Activated B cell treated with CpG ODN at 0.5 μM for 24 hours (primary cell): Measurements from ENCODE around the gene SLC24A4. TPM values are rescaled to one million over a fixed set of nuclear protein-coding genes. Genes with fewer than 3 reads are reported as not detected.

Source experiments
- ATAC-seq: fragments of 200-7000 bp; cut with Tn5 transposase; one replicate; pipeline ENCODE4 v1.10.0; 2021; ENCODE audit warnings: low read depth, mild to moderate bottlenecking, moderate library complexity
- CTCF ChIA-PET: fragments of 350-600 bp; sonication (Branson Sonifier 250); formaldehyde crosslinking; loops from one replicate; lab custom pipeline; 2021; ENCODE audit warnings: antibody characterized with exemption; lab: Charles Lee
- POLR2A ChIA-PET: fragments of 350-600 bp; sonication (Branson Sonifier 250); formaldehyde crosslinking; loops from one replicate; lab custom pipeline; 2021; ENCODE audit warnings: antibody characterized with exemption; lab: Charles Lee
- DNase-seq: peaks from one replicate; pipeline ENCODE4 v3.0.0; 2022
- H3K27ac Mint-ChIP-seq: one replicate; pipeline ENCODE4 v1.8.0; 2020; ENCODE audit warnings: mixed read lengths
- H3K27me3 Mint-ChIP-seq: one replicate; pipeline ENCODE4 v1.8.0; 2021; ENCODE audit warnings: mixed read lengths
- H3K36me3 Mint-ChIP-seq: one replicate; pipeline ENCODE4 v1.8.0; 2021; ENCODE audit warnings: low read depth, mixed read lengths
- H3K4me1 Mint-ChIP-seq: one replicate; pipeline ENCODE4 v1.8.0; 2021; ENCODE audit warnings: mixed read lengths
- H3K4me3 Mint-ChIP-seq: one replicate; pipeline ENCODE4 v1.8.0; 2020; ENCODE audit warnings: mild to moderate bottlenecking, mixed read lengths
- H3K9me3 Mint-ChIP-seq: one replicate; pipeline ENCODE4 v1.8.0; 2020; ENCODE audit warnings: mixed read lengths
- CTCF ChIP-seq: fragments of 200-600 bp; IDR thresholded peaks from one replicate; pipeline ENCODE4 v1.8.0; 2022; ENCODE audit warnings: antibody characterized with exemption, mild to moderate bottlenecking
- intact Hi-C: fragments of 100-400 bp; cut with micrococcal nuclease; formaldehyde crosslinking; loops from one replicate; pipeline ENCODE4 v1.15.1; 2024
- total RNA-seq: library from RNA; stranded (reverse); gene quantifications from 2 replicates; pipeline ENCODE4 v1.2.3, GENCODE V29; 2022

Gene SLC24A4
- total RNA-seq, 1 donor from 2014 or later, result 0.09 TPM

DNA sequence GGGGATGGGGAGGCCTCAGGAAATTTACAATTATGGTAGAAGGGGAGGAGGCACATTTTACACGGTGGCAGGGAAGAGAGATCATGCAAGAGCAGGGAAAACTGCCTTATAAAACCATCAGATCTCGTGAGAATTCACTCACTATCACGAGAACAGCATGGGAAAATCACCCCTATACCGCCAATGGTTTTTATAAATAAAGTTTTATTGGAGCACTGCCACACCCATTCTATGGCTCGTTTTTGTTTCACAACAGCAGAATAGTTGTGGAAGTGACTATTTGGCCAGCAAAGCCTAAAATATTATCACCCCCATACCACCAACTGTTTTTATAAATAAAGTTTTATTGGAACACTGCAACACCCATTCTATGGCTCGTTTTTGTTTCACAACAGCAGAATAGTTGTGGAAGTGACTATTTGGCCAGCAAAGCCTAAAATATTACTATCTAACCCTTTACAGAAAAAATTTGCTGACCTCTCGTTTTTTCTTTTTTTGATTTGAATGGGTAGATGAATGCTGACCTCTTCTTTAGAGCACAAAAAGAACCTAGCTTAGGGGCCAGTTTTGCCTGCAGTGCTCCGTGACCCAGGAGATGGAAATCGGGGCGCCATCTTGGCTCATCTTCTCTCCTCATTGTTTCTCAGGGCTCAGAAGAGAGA is 113.3 kb downstream of the SLC24A4 start:
- Mint-ChIP-seq H3K4me1 (peaks cover 25% of the 10 kb centered on the region), H3K36me3 (no peaks in the 10 kb centered on the region), H3K4me3 (no peak overlapping the region), H3K9me3 (peaks cover 5% of the 10 kb centered on the region), H3K27me3 (peaks cover 2% of the 10 kb centered on the region), H3K27ac (no peak overlapping the region)
- ChIA-PET CTCF (no interaction called here), POLR2A (no interaction called here)
- TF ChIP-seq CTCF, result no peak
- DNase-seq (no peak), ATAC-seq (no peak)
- intact Hi-C loops, result loop anchor here (5.0 kb wide), 1 partner anchor 34 kb away; no protein-coding TSS in a partner anchor

DNA sequence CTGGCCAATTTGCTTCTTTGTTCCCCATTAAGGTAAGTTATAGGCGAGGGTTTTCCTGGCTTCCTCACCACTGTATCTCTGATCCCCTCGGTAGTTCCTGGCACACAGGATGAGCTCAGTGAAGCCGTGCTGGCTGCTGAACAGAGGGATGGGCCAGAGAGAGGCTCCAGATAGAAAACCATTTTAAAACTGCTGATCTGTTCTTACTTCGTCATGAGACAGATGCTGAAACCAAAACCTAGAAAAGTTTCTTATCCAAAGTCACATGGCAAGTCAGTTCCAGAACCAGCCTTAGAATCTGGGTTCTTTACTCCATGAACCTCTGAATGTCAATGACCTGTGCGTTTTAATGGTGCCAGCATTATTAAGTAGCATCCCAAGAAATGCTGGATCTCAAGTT is 114.3 kb downstream of the SLC24A4 start:
- H3K27me3 Mint-ChIP-seq, result no peaks in the 10 kb centered on the region
- peak overlapping the region; percentile 2 for H3K27ac Mint-ChIP-seq
- TF ChIP-seq CTCF, result no peak
- peaks cover 5% of the 10 kb centered on the region for H3K9me3 Mint-ChIP-seq
- H3K4me1 Mint-ChIP-seq, result peaks cover 35% of the 10 kb centered on the region
- intact Hi-C loops, result loop anchor here (5.0 kb wide), 1 partner anchor 35 kb away; no protein-coding TSS in a partner anchor
- no peak for DNase-seq
- no peak overlapping the region for H3K4me3 Mint-ChIP-seq
- H3K36me3 Mint-ChIP-seq, result no peaks in the 10 kb centered on the region
- POLR2A ChIA-PET, result no interaction called here
- no peak for ATAC-seq
- CTCF ChIA-PET, result no interaction called here

- CTCF ChIA-PET, result no interaction called here
- no peaks in the 10 kb centered on the region for H3K36me3 Mint-ChIP-seq
- intact Hi-C loops, result loop anchor here (5.0 kb wide), 1 partner anchor 36 kb away; no protein-coding TSS in a partner anchor
- DNase-seq (no peak), ATAC-seq (peak; percentile 19)
- no peaks in the 10 kb centered on the region for H3K27me3 Mint-ChIP-seq
- H3K4me1 Mint-ChIP-seq, result peaks cover 40% of the 10 kb centered on the region
- POLR2A ChIA-PET, result no interaction called here
- TF ChIP-seq CTCF, result no peak
- peaks cover 5% of the 10 kb centered on the region for H3K9me3 Mint-ChIP-seq
- H3K27ac Mint-ChIP-seq, result no peak overlapping the region
- H3K4me3 Mint-ChIP-seq, result no peak overlapping the region
These were observed 114.8 kb downstream of the SLC24A4 start for GRCh38 chr14:92437729-92438285.

DNA sequence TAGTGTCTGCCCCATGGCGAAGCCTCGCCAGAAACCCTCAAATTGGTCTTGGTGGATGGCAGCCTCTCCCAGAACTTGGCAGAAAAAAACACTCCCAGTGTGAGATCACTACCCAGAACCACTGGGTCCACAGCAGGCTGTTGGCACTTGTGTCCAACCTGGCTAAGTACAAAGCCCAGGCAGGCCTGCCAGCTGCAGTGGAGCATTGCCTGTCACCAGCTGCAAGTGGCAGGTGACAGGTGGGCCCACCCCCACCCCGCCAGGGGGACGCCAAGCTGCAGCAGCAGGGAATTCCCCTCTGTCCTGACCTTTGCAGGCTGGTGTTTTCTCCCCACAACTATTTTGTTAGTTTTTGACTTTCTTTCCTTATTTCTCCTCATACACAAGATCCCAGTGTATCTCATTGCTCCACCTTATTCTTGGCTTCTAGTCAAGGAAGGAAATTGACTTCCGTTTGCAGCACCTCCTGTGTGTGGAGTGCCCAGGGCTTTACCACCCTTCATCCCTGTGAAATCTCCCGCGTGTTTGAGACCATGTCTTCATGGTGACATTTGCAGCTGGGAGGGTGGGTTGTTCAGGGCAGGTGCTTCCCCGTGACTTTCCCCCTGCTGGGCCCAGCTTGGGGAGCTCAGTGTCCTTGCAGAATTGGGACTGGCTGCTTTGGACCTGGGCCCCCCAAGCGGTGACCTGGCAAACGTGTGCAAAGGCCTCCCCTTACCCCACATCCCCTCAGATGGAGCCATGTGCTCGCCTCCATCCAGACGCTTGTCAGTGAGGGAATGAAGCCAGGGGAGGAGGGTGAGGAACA is 116.8 kb downstream of the SLC24A4 start:
- DNase-seq (peak; percentile 32), ATAC-seq (peak; percentile 73)
- peaks cover 44% of the 10 kb centered on the region for H3K4me1 Mint-ChIP-seq
- no peaks in the 10 kb centered on the region for H3K27me3 Mint-ChIP-seq
- no peaks in the 10 kb centered on the region for H3K36me3 Mint-ChIP-seq
- H3K9me3 Mint-ChIP-seq, result peaks cover 3% of the 10 kb centered on the region
- ChIA-PET POLR2A (interaction anchor here (0.9 to 1.5 kb wide), 3 partner anchors 17 to 212 kb away, joined by 4 to 10 read pairs (median 5); no protein-coding TSS in a partner anchor), CTCF (interaction anchor here (0.9 kb wide), 1 partner anchor 333 kb away, joined by 3 read pairs; the partner anchor contains the start of gene ATXN3)
- no peak for TF ChIP-seq CTCF
- peak overlapping the region; percentile 29 for H3K4me3 Mint-ChIP-seq
- H3K27ac Mint-ChIP-seq, result peak overlapping the region; percentile 31
- intact Hi-C loops, result loop anchor here (5.0 kb wide), 1 partner anchor 37 kb away; no protein-coding TSS in a partner anchor
